Hepatocyte (in vitro differentiated cells): ENCODE measurements around the gene TWF2. TPM values are rescaled to one million over a fixed set of nuclear protein-coding genes. Genes with fewer than 3 reads are reported as not detected.

Experiments used
- DNase-seq: peaks from one replicate; pipeline ENCODE4 v3.0.0-alpha.2; 2016; ENCODE audit warnings: low spot score
- H2AFZ ChIP-seq: fragments of 200-600 bp; sonication (generic); 2 replicates; pipeline ENCODE4 v1.6.0; 2016; ENCODE audit warnings: antibody characterized with exemption, mild to moderate bottlenecking
- H3K27ac ChIP-seq: fragments of 200-600 bp; sonication (generic); 2 replicates; pipeline ENCODE4 v1.5.1; 2016; ENCODE audit warnings: mild to moderate bottlenecking
- H3K27me3 ChIP-seq: fragments of 200-600 bp; sonication (generic); 2 replicates; pipeline ENCODE4 v1.6.1; 2016
- H3K36me3 ChIP-seq: fragments of 200-600 bp; sonication (generic); replicated peaks from 2 replicates; pipeline ENCODE4 v1.5.1; 2016; ENCODE audit warnings: low read depth; ENCODE audit not compliant: insufficient read depth
- H3K4me1 ChIP-seq: fragments of 200-600 bp; sonication (generic); 2 replicates; pipeline ENCODE4 v1.5.1; 2016; ENCODE audit warnings: mild to moderate bottlenecking, moderate library complexity; ENCODE audit not compliant: insufficient read depth
- H3K4me2 ChIP-seq: fragments of 200-600 bp; sonication (generic); 2 replicates; pipeline ENCODE4 v1.6.0; 2016
- H3K4me3 ChIP-seq: fragments of 200-600 bp; sonication (generic); 2 replicates; pipeline ENCODE4 v1.5.1; 2016; ENCODE audit warnings: mild to moderate bottlenecking
- H3K79me2 ChIP-seq: fragments of 200-600 bp; sonication (generic); 2 replicates; pipeline ENCODE4 v1.6.0; 2017; ENCODE audit warnings: mild to moderate bottlenecking
- H3K9me2 ChIP-seq: fragments of 200-600 bp; sonication (generic); replicated peaks from 2 replicates; pipeline ENCODE4 v1.6.0; 2017; ENCODE audit warnings: mild to moderate bottlenecking; ENCODE audit not compliant: insufficient read depth
- H3K9me3 ChIP-seq: fragments of 200-600 bp; sonication (generic); 2 replicates; pipeline ENCODE4 v1.5.1; 2016; ENCODE audit warnings: low read depth, mild to moderate bottlenecking
- H4K20me1 ChIP-seq: fragments of 200-600 bp; sonication (generic); 2 replicates; pipeline ENCODE4 v1.6.0; 2016; ENCODE audit warnings: mild to moderate bottlenecking; ENCODE audit not compliant: insufficient read depth, poor library complexity, severe bottlenecking
- EZH2 ChIP-seq: fragments of 200-600 bp; sonication (generic); IDR thresholded peaks from 2 replicates; pipeline ENCODE4 v1.6.1; 2016; ENCODE audit warnings: antibody characterized with exemption, mild to moderate bottlenecking, borderline replicate concordance
- EZH2phosphoT487 ChIP-seq: fragments of 200-600 bp; sonication (generic); IDR thresholded peaks from one replicate; pipeline ENCODE4 v1.6.1; 2018; ENCODE audit warnings: antibody characterized with exemption, mild to moderate bottlenecking, low read depth, moderate library complexity; ENCODE audit not compliant: unreplicated experiment, severe bottlenecking
- WGBS: methylation state at CpG from one replicate; pipeline ENCODE4 v1.1.6; 2016; ENCODE audit warnings: low lambda C conversion rate; ENCODE audit errors: missing lambda C conversion rate; 5-methylcytosine and 5-hydroxymethylcytosine counted together
- polyA plus RNA-seq: library from polyadenylated mRNA; unstranded; fragments of >200 nt; fragmentation: Nextera tagmentation; extraction: Ambion mirVana; gene quantifications from 2 replicates; pipeline ENCODE4 v1.2.1, GENCODE V29; 2016
- total RNA-seq: library from RNA; depleted of rRNA; stranded (reverse); fragments of >200 nt; gene quantifications from 2 replicates; pipeline ENCODE4 v1.2.3, GENCODE V29; 2014
- TF ChIP-seq, protein P1 (sequence below): fragments of 200-600 bp; sonication (generic); IDR thresholded peaks from 2 replicates; pipeline ENCODE4 v1.5.1; 2016; ENCODE audit warnings: antibody characterized with exemption, mild to moderate bottlenecking; ENCODE audit not compliant: poor library complexity

TWF2 gene
- total and polyA plus RNA-seq, 2 experiments from 2014 or later: 47.4 to 52.5 TPM

DNA sequence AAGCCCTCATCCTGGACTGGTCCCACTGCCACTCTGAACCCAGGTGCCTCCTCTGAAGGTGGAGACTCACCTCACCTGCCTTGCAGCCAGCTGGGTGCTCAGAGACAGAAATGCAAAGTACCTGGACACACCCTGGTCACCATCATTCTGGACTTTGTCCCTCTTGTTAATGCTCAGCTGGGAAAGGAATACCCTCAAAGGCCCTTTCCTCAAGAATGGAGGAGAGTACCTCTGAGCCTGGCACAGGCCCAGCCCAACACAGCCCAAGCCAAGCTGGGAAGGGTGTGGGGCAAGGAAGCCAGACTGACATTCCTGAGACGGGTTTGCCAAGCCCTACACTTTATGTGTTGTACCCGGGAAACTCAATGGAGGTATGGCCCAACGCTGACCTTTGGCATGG lies 42.0 kb downstream of the TWF2 start:
- peak; percentile 68 for DNase-seq
- Histone ChIP-seq H3K4me1 (peaks cover 23% of the 10 kb centered on the region), H3K36me3 (no peaks in the 10 kb centered on the region), H3K27ac (peak overlapping the region; percentile 91), H4K20me1 (no peaks in the 10 kb centered on the region), H3K9me2 (no peaks in the 10 kb centered on the region), H3K9me3 (no peaks in the 10 kb centered on the region), H2AFZ (no peak overlapping the region), H3K27me3 (no peaks in the 10 kb centered on the region), H3K4me2 (peak overlapping the region; percentile 79), H3K4me3 (no peak overlapping the region), H3K79me2 (peaks cover 35% of the 10 kb centered on the region)
- WGBS: 86% methylated on average over 3 of the region's 3 CpGs
- no peak for TF ChIP-seq EZH2phosphoT487
- TF ChIP-seq, protein P1, sequence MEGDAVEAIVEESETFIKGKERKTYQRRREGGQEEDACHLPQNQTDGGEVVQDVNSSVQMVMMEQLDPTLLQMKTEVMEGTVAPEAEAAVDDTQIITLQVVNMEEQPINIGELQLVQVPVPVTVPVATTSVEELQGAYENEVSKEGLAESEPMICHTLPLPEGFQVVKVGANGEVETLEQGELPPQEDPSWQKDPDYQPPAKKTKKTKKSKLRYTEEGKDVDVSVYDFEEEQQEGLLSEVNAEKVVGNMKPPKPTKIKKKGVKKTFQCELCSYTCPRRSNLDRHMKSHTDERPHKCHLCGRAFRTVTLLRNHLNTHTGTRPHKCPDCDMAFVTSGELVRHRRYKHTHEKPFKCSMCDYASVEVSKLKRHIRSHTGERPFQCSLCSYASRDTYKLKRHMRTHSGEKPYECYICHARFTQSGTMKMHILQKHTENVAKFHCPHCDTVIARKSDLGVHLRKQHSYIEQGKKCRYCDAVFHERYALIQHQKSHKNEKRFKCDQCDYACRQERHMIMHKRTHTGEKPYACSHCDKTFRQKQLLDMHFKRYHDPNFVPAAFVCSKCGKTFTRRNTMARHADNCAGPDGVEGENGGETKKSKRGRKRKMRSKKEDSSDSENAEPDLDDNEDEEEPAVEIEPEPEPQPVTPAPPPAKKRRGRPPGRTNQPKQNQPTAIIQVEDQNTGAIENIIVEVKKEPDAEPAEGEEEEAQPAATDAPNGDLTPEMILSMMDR: no peak
- TF ChIP-seq EZH2: no peak

- no peak overlapping the region for H2AFZ ChIP-seq
- H3K4me1 ChIP-seq: peaks cover 23% of the 10 kb centered on the region
- no peak for DNase-seq
Observed at GRCh38 chr3:52195823-52196331, 43.1 kb downstream of the TWF2 start.

GRCh38 chr3:52195291-52195597 lies 43.7 kb downstream of the TWF2 start:
- H3K4me3 ChIP-seq: no peak overlapping the region
- H3K36me3 ChIP-seq: no peaks in the 10 kb centered on the region
- DNase-seq: no peak
- no peak overlapping the region for H2AFZ ChIP-seq
- H3K79me2 ChIP-seq: peaks cover 22% of the 10 kb centered on the region
- peak overlapping the region; percentile 91 for H3K27ac ChIP-seq
- H4K20me1 ChIP-seq: no peaks in the 10 kb centered on the region
- WGBS: 86% methylated on average over 1 of the region's 3 CpGs
- no peak for TF ChIP-seq EZH2phosphoT487
- TF ChIP-seq, protein P1: no peak
- TF ChIP-seq EZH2: no peak
- peaks cover 22% of the 10 kb centered on the region for H3K4me1 ChIP-seq
- no peak overlapping the region for H3K4me2 ChIP-seq
- no peaks in the 10 kb centered on the region for H3K27me3 ChIP-seq
- H3K9me2 ChIP-seq: no peaks in the 10 kb centered on the region
- H3K9me3 ChIP-seq: no peaks in the 10 kb centered on the region

More at GRCh38 chr3:52195823-52196331, 43.1 kb downstream of the TWF2 start:
- no peaks in the 10 kb centered on the region for H3K36me3 ChIP-seq
- no peak for TF ChIP-seq EZH2phosphoT487
- H3K27me3 ChIP-seq: no peaks in the 10 kb centered on the region
- WGBS: 86% methylated on average over 9 of the region's 10 CpGs
- no peaks in the 10 kb centered on the region for H3K9me3 ChIP-seq
- H3K4me3 ChIP-seq: no peak overlapping the region
- H3K27ac ChIP-seq: peak overlapping the region; percentile 91
- H3K4me2 ChIP-seq: no peak overlapping the region
- no peaks in the 10 kb centered on the region for H3K9me2 ChIP-seq
- H4K20me1 ChIP-seq: no peaks in the 10 kb centered on the region
- peaks cover 28% of the 10 kb centered on the region for H3K79me2 ChIP-seq

DNA sequence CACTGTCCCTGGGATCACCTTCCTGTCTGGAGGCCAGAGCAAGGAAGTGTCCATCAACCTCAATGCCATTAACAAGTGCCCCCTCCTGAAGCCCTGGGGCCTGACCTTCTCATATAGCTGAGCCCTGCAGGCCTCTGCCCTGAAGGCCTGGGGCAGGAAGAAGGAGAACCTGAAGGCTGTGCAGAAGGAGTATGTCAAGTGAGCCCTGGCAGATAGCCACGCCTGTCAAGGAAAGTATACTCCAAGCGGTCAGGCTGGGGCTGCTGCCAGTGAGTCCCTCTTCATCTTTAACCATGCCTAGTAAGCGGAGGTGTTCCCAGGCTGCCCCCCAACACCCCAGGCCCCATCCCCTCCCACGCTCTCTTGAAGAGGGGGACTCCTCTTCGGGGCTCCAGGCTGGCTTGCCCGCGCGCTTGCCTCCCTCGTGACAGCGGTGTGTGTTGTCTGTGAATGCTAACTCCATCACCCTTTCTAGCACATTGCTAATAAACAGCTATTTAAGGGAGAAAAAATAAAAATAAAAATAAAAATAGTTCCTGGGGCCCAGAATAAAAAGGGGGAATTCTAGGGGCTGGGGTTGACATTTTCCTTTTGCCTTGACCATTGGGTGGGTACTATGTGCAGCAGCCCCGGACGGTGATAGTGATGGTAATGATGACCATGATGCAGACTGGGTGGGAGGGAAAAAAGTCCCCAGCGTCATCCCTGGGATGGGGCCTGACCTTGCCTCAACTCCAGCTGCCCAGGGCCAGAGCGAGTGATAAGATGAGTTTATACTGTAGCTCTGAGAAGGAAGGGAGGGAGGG lies 44.3 kb downstream of the TWF2 start:
- WGBS: 78% methylated on average over 14 of the region's 14 CpGs
- H3K4me3 ChIP-seq: no peak overlapping the region
- peaks cover 17% of the 10 kb centered on the region for H3K79me2 ChIP-seq
- peak; percentile 59 for DNase-seq
- H3K4me1 ChIP-seq: peaks cover 21% of the 10 kb centered on the region
- no peaks in the 10 kb centered on the region for H4K20me1 ChIP-seq
- no peak overlapping the region for H3K4me2 ChIP-seq
- TF ChIP-seq EZH2 (no peak), EZH2phosphoT487 (no peak)
- TF ChIP-seq, protein P1: no peak
- H2AFZ ChIP-seq: no peak overlapping the region
- no peaks in the 10 kb centered on the region for H3K9me3 ChIP-seq
- no peaks in the 10 kb centered on the region for H3K9me2 ChIP-seq
- H3K36me3 ChIP-seq: no peaks in the 10 kb centered on the region
- no peaks in the 10 kb centered on the region for H3K27me3 ChIP-seq
- H3K27ac ChIP-seq: peak overlapping the region; percentile 91
